DND-41 (cell line): ENCODE measurements around the gene DCTN2.

ENCODE experiments used
- EZH2 ChIP-seq: IDR thresholded peaks from 3 replicates; pipeline ENCODE4 v1.6.1; 2012; ENCODE audit warnings: borderline replicate concordance, low read depth, mild to moderate bottlenecking, moderate library complexity, low read length, inconsistent platforms; ENCODE audit not compliant: severe bottlenecking
- TF ChIP-seq, protein P1 (sequence below): IDR thresholded peaks from 2 replicates; pipeline ENCODE4 v1.5.1; 2012; ENCODE audit warnings: borderline replicate concordance, low read length, moderate library complexity, mild to moderate bottlenecking; ENCODE audit not compliant: poor library complexity, severe bottlenecking; ENCODE audit errors: extremely low read depth

GRCh38 chr12:57577981-57578758 lies 31.2 kb upstream of the DCTN2 start:
- TF ChIP-seq, protein P1, sequence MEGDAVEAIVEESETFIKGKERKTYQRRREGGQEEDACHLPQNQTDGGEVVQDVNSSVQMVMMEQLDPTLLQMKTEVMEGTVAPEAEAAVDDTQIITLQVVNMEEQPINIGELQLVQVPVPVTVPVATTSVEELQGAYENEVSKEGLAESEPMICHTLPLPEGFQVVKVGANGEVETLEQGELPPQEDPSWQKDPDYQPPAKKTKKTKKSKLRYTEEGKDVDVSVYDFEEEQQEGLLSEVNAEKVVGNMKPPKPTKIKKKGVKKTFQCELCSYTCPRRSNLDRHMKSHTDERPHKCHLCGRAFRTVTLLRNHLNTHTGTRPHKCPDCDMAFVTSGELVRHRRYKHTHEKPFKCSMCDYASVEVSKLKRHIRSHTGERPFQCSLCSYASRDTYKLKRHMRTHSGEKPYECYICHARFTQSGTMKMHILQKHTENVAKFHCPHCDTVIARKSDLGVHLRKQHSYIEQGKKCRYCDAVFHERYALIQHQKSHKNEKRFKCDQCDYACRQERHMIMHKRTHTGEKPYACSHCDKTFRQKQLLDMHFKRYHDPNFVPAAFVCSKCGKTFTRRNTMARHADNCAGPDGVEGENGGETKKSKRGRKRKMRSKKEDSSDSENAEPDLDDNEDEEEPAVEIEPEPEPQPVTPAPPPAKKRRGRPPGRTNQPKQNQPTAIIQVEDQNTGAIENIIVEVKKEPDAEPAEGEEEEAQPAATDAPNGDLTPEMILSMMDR: no peak
- no peak for TF ChIP-seq EZH2
